ENCODE results near the gene IL4. TPM values are rescaled to one million over a fixed set of nuclear protein-coding genes. Genes with fewer than 3 reads are reported as not detected.

The IL4 gene
- total RNA-seq, 1 donor from 2014 or later, result not detected

GRCh38 chr5:132657676-132658380, 16.0 kb upstream of the IL4 start, which contains the start of gene IL13:
Gene IL13 (plus strand): TSS chr5:132658173. CDS start chr5:132658187, 14 bp downstream.
- no peak within 1 kb of the TSS for H3K27ac ChIP-seq (ENCODE audit: low read depth, low read length)
- peaks cover 0 to 11% (median 10%) of the 10 kb centered on the region in 3 donors for H3K4me1 ChIP-seq (ENCODE audit: control insufficient read depth in 3 of 3, insufficient read depth in 3 of 3, low read length in 3 of 3)
- no peaks in the 10 kb centered on the region for H3K9me3 ChIP-seq (ENCODE audit: control insufficient read depth in 3 of 3, low read length in 3 of 3)
- no peak within 1 kb of the TSS for H3K9ac ChIP-seq (ENCODE audit: low read depth in 1 of 3, low read length in 3 of 3)
- H3K36me3 ChIP-seq (ENCODE audit: control insufficient read depth in 3 of 3, insufficient read depth in 3 of 3, low read length in 3 of 3), result no peaks in the 10 kb centered on the region
- H3K4me3 ChIP-seq (ENCODE audit: low read length in 3 of 3), result no peak within 1 kb of the TSS
- peaks cover 19 to 40% (median 38%) of the 10 kb centered on the region in 3 donors for H3K27me3 ChIP-seq (ENCODE audit: control insufficient read depth in 3 of 3, insufficient read depth in 3 of 3, low read length in 3 of 3)

- H3K9me3 ChIP-seq (ENCODE audit: control insufficient read depth in 3 of 3, low read length in 3 of 3), result no peaks in the 10 kb centered on the region
- H3K27me3 ChIP-seq (ENCODE audit: control insufficient read depth in 3 of 3, insufficient read depth in 3 of 3, low read length in 3 of 3), result peaks cover 16 to 36% (median 36%) of the 10 kb centered on the region in 3 donors
- H3K9ac ChIP-seq (ENCODE audit: low read depth in 1 of 3, low read length in 3 of 3), result no peak overlapping the region
- H3K4me3 ChIP-seq (ENCODE audit: low read length in 3 of 3), result no peak overlapping the region
- H3K36me3 ChIP-seq (ENCODE audit: control insufficient read depth in 3 of 3, insufficient read depth in 3 of 3, low read length in 3 of 3), result no peaks in the 10 kb centered on the region
- H3K27ac ChIP-seq (ENCODE audit: low read depth, low read length), result no peak overlapping the region
- peaks cover 0 to 11% (median 10%) of the 10 kb centered on the region in 3 donors for H3K4me1 ChIP-seq (ENCODE audit: control insufficient read depth in 3 of 3, insufficient read depth in 3 of 3, low read length in 3 of 3)
These were observed 15.1 kb upstream of the IL4 start for GRCh38 chr5:132658381-132659302.

DNA sequence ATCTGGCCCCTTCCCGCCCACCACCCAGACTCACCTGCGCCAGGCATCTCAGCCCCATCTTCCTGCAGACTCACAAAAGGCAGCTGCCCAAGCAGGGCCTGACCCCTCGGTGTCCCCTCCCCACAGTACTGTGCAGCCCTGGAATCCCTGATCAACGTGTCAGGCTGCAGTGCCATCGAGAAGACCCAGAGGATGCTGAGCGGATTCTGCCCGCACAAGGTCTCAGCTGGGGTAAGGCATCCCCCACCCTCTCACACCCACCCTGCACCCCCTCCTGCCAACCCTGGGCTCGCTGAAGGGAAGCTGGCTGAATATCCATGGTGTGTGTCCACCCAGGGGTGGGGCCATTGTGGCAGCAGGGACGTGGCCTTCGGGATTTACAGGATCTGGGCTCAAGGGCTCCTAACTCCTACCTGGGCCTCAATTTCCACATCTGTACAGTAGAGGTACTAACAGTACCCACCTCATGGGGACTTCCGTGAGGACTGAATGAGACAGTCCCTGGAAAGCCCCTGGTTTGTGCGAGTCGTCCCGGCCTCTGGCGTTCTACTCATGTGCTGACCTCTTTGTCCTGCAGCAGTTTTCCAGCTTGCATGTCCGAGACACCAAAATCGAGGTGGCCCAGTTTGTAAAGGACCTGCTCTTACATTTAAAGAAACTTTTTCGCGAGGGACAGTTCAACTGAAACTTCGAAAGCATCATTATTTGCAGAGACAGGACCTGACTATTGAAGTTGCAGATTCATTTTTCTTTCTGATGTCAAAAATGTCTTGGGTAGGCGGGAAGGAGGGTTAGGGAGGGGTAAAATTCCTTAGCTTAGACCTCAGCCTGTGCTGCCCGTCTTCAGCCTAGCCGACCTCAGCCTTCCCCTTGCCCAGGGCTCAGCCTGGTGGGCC, 13.9 kb upstream of the IL4 start:
- no peak overlapping the region for H3K27ac ChIP-seq (ENCODE audit: low read depth, low read length)
- H3K9me3 ChIP-seq (ENCODE audit: control insufficient read depth in 3 of 3, low read length in 3 of 3), result no peaks in the 10 kb centered on the region
- H3K27me3 ChIP-seq (ENCODE audit: control insufficient read depth in 3 of 3, insufficient read depth in 3 of 3, low read length in 3 of 3), result peaks cover 16 to 31% (median 31%) of the 10 kb centered on the region in 3 donors
- H3K4me3 ChIP-seq (ENCODE audit: low read length in 3 of 3), result no peak overlapping the region
- no peak overlapping the region for H3K9ac ChIP-seq (ENCODE audit: low read depth in 1 of 3, low read length in 3 of 3)
- no peaks in the 10 kb centered on the region for H3K36me3 ChIP-seq (ENCODE audit: control insufficient read depth in 3 of 3, insufficient read depth in 3 of 3, low read length in 3 of 3)
- H3K4me1 ChIP-seq (ENCODE audit: control insufficient read depth in 3 of 3, insufficient read depth in 3 of 3, low read length in 3 of 3), result peaks cover 0 to 11% (median 10%) of the 10 kb centered on the region in 3 donors

DNA sequence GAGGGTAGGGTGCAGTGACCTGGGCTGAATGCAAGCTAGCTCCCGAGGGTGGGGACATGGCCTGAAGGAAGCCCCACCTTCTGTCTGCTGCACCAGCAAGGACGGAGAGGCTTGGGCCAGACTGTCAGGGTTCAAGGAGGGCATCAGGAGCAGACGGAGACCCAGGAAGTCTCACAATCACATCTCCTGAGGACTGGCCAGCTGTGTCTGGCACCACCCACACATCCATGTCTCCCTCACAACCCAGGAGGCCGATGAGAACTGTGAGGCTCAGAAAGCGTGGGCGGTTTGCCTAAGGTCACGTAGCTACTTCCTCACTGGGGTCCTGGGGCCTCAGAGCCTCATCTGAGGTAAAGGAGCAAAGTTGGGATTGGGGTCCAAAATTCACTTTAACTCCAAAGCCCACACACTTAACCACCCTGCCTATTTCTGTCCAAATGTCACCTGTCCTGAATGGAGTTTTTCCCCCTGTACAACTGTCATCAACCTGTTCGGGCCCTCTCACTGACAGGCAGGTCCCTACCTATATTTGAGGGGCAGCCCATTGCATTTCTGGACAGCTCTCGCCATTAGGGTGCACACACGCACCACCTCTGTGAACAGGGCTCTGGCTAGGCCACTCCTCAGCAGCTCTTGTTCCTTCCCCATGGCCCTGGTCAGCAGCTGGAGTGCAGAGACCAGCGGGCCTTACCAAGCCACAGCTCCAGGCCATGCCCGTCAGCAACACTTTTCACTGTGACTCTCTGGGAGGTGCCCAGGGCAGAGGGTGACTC, 12.4 kb upstream of the IL4 start:
- Histone ChIP-seq H3K4me3 (ENCODE audit: low read length in 3 of 3) (no peak overlapping the region), H3K27me3 (ENCODE audit: control insufficient read depth in 3 of 3, insufficient read depth in 3 of 3, low read length in 3 of 3) (peaks cover 6 to 19% (median 19%) of the 10 kb centered on the region in 3 donors), H3K9me3 (ENCODE audit: control insufficient read depth in 3 of 3, low read length in 3 of 3) (no peaks in the 10 kb centered on the region), H3K4me1 (ENCODE audit: control insufficient read depth in 3 of 3, insufficient read depth in 3 of 3, low read length in 3 of 3) (peaks cover 0 to 4% (median 3%) of the 10 kb centered on the region in 3 donors), H3K9ac (ENCODE audit: low read depth in 1 of 3, low read length in 3 of 3) (no peak overlapping the region), H3K27ac (ENCODE audit: low read depth, low read length) (no peak overlapping the region), H3K36me3 (ENCODE audit: control insufficient read depth in 3 of 3, insufficient read depth in 3 of 3, low read length in 3 of 3) (no peaks in the 10 kb centered on the region)

DNA sequence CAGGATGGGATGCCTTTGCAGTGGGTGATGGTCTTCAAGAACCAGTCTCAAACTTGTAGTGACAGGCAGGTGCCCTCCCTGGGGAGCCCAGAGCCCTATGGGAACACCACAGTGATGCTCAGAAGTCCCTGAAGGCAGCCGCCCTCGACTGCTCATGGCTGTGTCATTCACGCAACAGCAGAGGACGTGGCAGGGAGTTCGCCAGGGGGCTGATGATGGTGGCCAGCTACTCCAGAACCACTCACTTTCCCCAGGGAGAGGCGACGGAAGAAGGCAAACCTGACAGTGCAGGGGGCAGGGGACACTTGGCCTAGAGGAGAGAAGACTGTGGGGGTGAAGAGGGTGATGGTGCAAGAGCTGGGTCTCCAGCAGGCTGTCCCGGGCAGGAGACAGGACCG, 11.8 kb upstream of the IL4 start:
- Histone ChIP-seq H3K4me3 (ENCODE audit: low read length in 3 of 3) (no peak overlapping the region), H3K27me3 (ENCODE audit: control insufficient read depth in 3 of 3, insufficient read depth in 3 of 3, low read length in 3 of 3) (peaks cover 4 to 15% (median 14%) of the 10 kb centered on the region in 3 donors), H3K9ac (ENCODE audit: low read depth in 1 of 3, low read length in 3 of 3) (no peak overlapping the region), H3K9me3 (ENCODE audit: control insufficient read depth in 3 of 3, low read length in 3 of 3) (no peaks in the 10 kb centered on the region), H3K4me1 (ENCODE audit: control insufficient read depth in 3 of 3, insufficient read depth in 3 of 3, low read length in 3 of 3) (no peaks in the 10 kb centered on the region), H3K27ac (ENCODE audit: low read depth, low read length) (no peak overlapping the region), H3K36me3 (ENCODE audit: control insufficient read depth in 3 of 3, insufficient read depth in 3 of 3, low read length in 3 of 3) (no peaks in the 10 kb centered on the region)

DNA sequence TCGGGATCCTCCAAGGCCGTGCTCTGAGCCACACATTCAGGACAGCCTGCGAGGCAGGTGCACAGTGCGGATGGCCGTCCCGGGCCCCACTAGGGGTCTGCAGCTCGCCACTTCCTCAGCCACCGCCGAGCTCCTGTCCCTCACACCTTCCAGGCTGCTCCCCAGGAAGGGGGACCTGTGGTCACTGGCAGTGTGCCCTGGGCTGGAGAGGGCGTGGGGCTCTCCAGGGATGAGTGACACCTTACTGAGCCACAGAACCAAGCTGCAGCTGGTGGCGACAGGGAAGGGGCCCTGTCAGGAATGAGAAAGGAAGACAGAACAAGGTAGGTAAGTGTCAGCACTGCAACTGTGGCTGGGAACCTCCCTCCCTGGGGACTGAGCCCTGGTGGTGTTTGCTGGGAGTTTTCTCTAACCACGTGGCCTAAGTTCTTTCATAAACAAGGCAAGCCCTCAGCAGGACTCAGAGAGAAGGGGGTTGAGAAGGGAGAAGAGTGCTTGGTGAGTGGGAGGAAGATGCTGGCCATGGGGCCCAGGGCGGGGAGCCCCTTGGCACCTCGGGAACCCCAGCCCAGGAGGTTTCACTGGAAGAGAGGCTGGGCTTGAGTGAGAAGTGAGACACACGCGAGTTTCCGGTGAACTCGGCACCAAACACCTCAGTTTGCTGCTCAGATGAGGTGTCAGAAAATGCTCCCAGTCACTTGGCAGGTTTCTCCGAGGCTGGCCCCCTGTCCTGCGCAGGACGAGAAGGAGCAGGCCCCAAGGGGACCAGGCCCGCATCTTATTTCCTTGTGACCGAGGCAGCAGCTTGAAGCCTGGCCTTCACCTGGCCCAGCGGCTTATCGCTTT, 10.6 kb upstream of the IL4 start:
- Histone ChIP-seq H3K27me3 (ENCODE audit: control insufficient read depth in 3 of 3, insufficient read depth in 3 of 3, low read length in 3 of 3) (peaks cover 3 to 12% (median 10%) of the 10 kb centered on the region in 3 donors), H3K9me3 (ENCODE audit: control insufficient read depth in 3 of 3, low read length in 3 of 3) (no peaks in the 10 kb centered on the region), H3K4me3 (ENCODE audit: low read length in 3 of 3) (no peak overlapping the region), H3K36me3 (ENCODE audit: control insufficient read depth in 3 of 3, insufficient read depth in 3 of 3, low read length in 3 of 3) (no peaks in the 10 kb centered on the region), H3K9ac (ENCODE audit: low read depth in 1 of 3, low read length in 3 of 3) (no peak overlapping the region), H3K27ac (ENCODE audit: low read depth, low read length) (no peak overlapping the region), H3K4me1 (ENCODE audit: control insufficient read depth in 3 of 3, insufficient read depth in 3 of 3, low read length in 3 of 3) (no peaks in the 10 kb centered on the region)

DNA sequence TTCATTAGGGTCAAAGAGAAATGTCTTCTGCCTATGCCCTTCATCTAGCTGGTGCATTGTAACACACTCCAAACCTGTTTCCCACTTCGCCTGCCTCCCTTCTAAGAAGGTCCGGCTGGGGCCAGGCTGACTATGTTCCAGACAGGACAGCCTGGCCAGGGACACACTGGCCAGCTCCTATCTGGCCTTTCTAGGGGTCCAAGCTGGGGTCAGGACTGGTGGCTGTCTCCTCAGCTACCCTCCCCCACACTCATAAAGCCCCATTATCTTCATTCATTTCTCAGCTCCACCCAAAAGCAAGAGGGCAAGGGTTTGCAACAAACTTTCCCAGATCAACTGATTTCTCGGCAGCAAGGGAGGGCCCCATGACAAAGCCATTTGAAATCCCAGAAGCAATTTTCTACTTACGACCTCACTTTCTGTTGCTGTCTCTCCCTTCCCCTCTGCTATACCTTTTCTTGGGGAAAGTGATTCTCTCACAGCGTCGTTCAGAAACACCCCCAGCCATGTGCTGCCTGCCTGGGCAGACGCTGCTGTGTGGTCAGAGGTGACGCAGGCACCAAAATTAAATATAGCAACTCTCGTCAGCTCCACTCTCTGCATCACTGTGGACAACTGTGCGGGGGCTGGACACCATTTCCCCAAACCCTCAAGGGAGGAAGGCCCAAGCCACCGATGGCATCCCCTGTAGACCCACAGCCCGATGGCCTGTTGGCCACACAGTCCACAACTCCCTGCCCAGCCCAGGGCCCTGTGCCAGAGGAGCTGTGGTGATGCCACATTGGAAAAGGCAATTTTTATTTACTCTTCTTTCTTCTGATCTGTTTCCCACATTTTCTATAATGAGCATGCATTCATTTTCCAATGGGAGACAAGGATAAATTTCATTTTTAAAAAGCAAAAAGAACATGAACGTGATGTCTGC, 9.8 kb upstream of the IL4 start:
- H3K4me1 ChIP-seq (ENCODE audit: control insufficient read depth in 3 of 3, insufficient read depth in 3 of 3, low read length in 3 of 3), result no peaks in the 10 kb centered on the region
- H3K4me3 ChIP-seq (ENCODE audit: low read length in 3 of 3), result no peak overlapping the region
- H3K9me3 ChIP-seq (ENCODE audit: control insufficient read depth in 3 of 3, low read length in 3 of 3), result no peaks in the 10 kb centered on the region
- no peak overlapping the region for H3K27ac ChIP-seq (ENCODE audit: low read depth, low read length)
- peaks cover 0 to 15% (median 8%) of the 10 kb centered on the region in 3 donors for H3K27me3 ChIP-seq (ENCODE audit: control insufficient read depth in 3 of 3, insufficient read depth in 3 of 3, low read length in 3 of 3)
- H3K36me3 ChIP-seq (ENCODE audit: control insufficient read depth in 3 of 3, insufficient read depth in 3 of 3, low read length in 3 of 3), result no peaks in the 10 kb centered on the region
- H3K9ac ChIP-seq (ENCODE audit: low read depth in 1 of 3, low read length in 3 of 3), result no peak overlapping the region

DNA sequence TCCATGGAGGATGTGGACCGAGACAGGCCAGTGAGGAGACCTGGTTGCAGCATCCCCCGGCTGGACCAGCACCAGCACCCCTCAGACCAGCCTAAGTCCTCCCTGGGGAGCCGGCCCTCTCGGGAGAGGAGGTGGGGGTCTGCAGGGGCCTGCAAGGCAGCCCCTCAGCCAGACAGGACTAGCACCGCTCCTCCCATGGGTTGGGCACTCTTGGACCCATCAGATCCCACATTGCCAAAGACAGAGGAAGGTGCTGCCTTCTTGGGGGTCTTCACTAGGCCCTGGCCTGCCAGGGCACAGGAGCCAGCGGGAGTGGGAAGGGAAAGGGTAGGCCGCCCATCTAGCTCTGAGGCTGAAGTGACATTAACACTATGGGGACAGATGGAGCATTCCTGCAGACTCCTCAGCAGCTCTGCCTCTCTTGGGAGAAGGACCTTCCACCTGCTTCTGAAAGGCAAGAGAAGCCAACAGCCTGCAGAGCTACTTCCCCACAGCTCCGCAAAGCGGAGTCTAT, 9.0 kb upstream of the IL4 start:
- no peaks in the 10 kb centered on the region for H3K36me3 ChIP-seq (ENCODE audit: control insufficient read depth in 3 of 3, insufficient read depth in 3 of 3, low read length in 3 of 3)
- H3K27me3 ChIP-seq (ENCODE audit: control insufficient read depth in 3 of 3, insufficient read depth in 3 of 3, low read length in 3 of 3), result peaks cover 0 to 18% (median 8%) of the 10 kb centered on the region in 3 donors
- H3K9ac ChIP-seq (ENCODE audit: low read depth in 1 of 3, low read length in 3 of 3), result no peak overlapping the region
- no peaks in the 10 kb centered on the region for H3K4me1 ChIP-seq (ENCODE audit: control insufficient read depth in 3 of 3, insufficient read depth in 3 of 3, low read length in 3 of 3)
- H3K9me3 ChIP-seq (ENCODE audit: control insufficient read depth in 3 of 3, low read length in 3 of 3), result no peaks in the 10 kb centered on the region
- no peak overlapping the region for H3K27ac ChIP-seq (ENCODE audit: low read depth, low read length)
- no peak overlapping the region for H3K4me3 ChIP-seq (ENCODE audit: low read length in 3 of 3)

Measured in skeletal muscle tissue (tissue), 4 donors.